Prostate gland (tissue), 2 donors: ENCODE measurements around the gene BNIP5. TPM values are rescaled to one million over a fixed set of nuclear protein-coding genes. Genes with fewer than 3 reads are reported as not detected.

Experiments
- DNase-seq: peaks from one replicate; pipeline ENCODE4 v3.0.0-alpha.2; 2019; ENCODE audit warnings: low spot score
- H3K27ac ChIP-seq, 2 donors: fragments of 200-600 bp; sonication (generic); 2 replicates each; pipeline ENCODE4 v1.5.1; 2017 to 2019
- H3K27me3 ChIP-seq: fragments of 200-600 bp; sonication (generic); replicated peaks from 2 replicates; pipeline ENCODE4 v1.5.1; 2019; ENCODE audit not compliant: insufficient read depth
- H3K36me3 ChIP-seq, 2 donors: fragments of 200-600 bp; sonication (generic); 1 replicate in 1 of 2; 2 replicates in 1 of 2; pipeline versions ENCODE4 v1.5.1 to v1.8.1; 2017 to 2019
- H3K4me1 ChIP-seq: fragments of 200-600 bp; sonication (generic); replicated peaks from 2 replicates; pipeline ENCODE4 v1.5.1; 2019
- H3K4me3 ChIP-seq, 2 donors: fragments of 200-600 bp; sonication (generic); 2 replicates each; pipeline ENCODE4 v1.5.1; 2017 to 2019
- H3K9me3 ChIP-seq: fragments of 200-600 bp; sonication (generic); 2 replicates; pipeline ENCODE4 v1.5.1; 2017
- CTCF ChIP-seq, 4 experiments: fragments of 200-600 bp in 2 of 4; fragments of 450-650 bp in 2 of 4; sonication (generic) in 2 of 4; IDR thresholded peaks; 1 replicate in 3 of 4; 2 replicates in 1 of 4; pipeline ENCODE4 v1.5.1; 2016 to 2019; ENCODE audit warnings: antibody characterized with exemption in 4 of 4, mild to moderate bottlenecking in 2 of 4, moderate library complexity in 2 of 4
- POLR2A ChIP-seq: fragments of 450-650 bp; IDR thresholded peaks from one replicate; pipeline ENCODE4 v1.6.1; 2016; ENCODE audit warnings: antibody characterized with exemption, mild to moderate bottlenecking
- POLR2AphosphoS5 ChIP-seq: sonication (generic); formaldehyde crosslinking; IDR thresholded peaks from one replicate; pipeline ENCODE4 v1.6.1; 2017; ENCODE audit warnings: antibody characterized with exemption
- WGBS: methylation state at CpG from one replicate; pipeline ENCODE4 v1.1.5; 2018; 5-methylcytosine and 5-hydroxymethylcytosine counted together
- intact Hi-C: fragments of 100-400 bp; cut with DNase I; formaldehyde crosslinking; loops from one replicate; pipeline ENCODE4 v1.14.2; 2022
- total RNA-seq, 2 donors: library from RNA; depleted of rRNA; stranded (reverse); fragments of >200 nt; gene quantifications; one replicate each; pipeline ENCODE4 v1.1.0, GENCODE V29; 2016

The BNIP5 gene
- total RNA-seq, 2 donors from 2014 or later, result 0.34 TPM; not detected in 1

- TF ChIP-seq POLR2AphosphoS5 (no peak), POLR2A (no peak), CTCF (IDR thresholded peaks at IDR 0.05) (no peak)
- no peak for DNase-seq
- Histone ChIP-seq H3K27ac (no peak overlapping the region), H3K9me3 (no peaks in the 10 kb centered on the region), H3K36me3 (no peaks in the 10 kb centered on the region), H3K4me3 (no peak overlapping the region), H3K4me1 (peaks cover 4% of the 10 kb centered on the region), H3K27me3 (no peaks in the 10 kb centered on the region)
- intact Hi-C loops, result no loop called here
- WGBS, result 83% methylated on average over 5 of the region's 5 CpGs
Observed at GRCh38 chr6:36315921-36316320, 20.8 kb downstream of the BNIP5 start.

- Histone ChIP-seq H3K9me3 (no peaks in the 10 kb centered on the region), H3K4me3 (no peak overlapping the region), H3K36me3 (no peaks in the 10 kb centered on the region), H3K4me1 (peaks cover under 1% of the 10 kb centered on the region), H3K27me3 (no peaks in the 10 kb centered on the region), H3K27ac (no peak overlapping the region)
- 50% methylated on average over 3 of the region's 3 CpGs for WGBS
- no peak for DNase-seq
- TF ChIP-seq CTCF (IDR thresholded peaks at IDR 0.05) (no peak), POLR2AphosphoS5 (no peak), POLR2A (no peak)
- intact Hi-C loops, result no loop called here
Observed at GRCh38 chr6:36314221-36315014, 22.3 kb downstream of the BNIP5 start.

GRCh38 chr6:36313649-36313936 is 23.1 kb downstream of the BNIP5 start:
- no peak overlapping the region for H3K4me3 ChIP-seq
- no peak overlapping the region for H3K27ac ChIP-seq
- intact Hi-C loops, result no loop called here
- no peaks in the 10 kb centered on the region for H3K4me1 ChIP-seq
- no peak for DNase-seq
- 86% methylated on average over 4 of the region's 4 CpGs for WGBS
- H3K36me3 ChIP-seq, result no peaks in the 10 kb centered on the region
- no peaks in the 10 kb centered on the region for H3K27me3 ChIP-seq
- H3K9me3 ChIP-seq, result no peaks in the 10 kb centered on the region
- TF ChIP-seq POLR2A, result no peak
- no peak for TF ChIP-seq CTCF (IDR thresholded peaks at IDR 0.05)
- no peak for TF ChIP-seq POLR2AphosphoS5

GRCh38 chr6:36312854-36313648 is 23.6 kb downstream of the BNIP5 start:
- Histone ChIP-seq H3K9me3 (no peaks in the 10 kb centered on the region), H3K27me3 (no peaks in the 10 kb centered on the region), H3K36me3 (no peaks in the 10 kb centered on the region), H3K27ac (no peak overlapping the region), H3K4me1 (no peaks in the 10 kb centered on the region), H3K4me3 (no peak overlapping the region)
- intact Hi-C loops, result no loop called here
- 44% methylated on average over 8 of the region's 8 CpGs for WGBS
- TF ChIP-seq POLR2AphosphoS5, result no peak
- no peak for TF ChIP-seq POLR2A
- no peak for TF ChIP-seq CTCF (IDR thresholded peaks at IDR 0.05)
- no peak for DNase-seq
